ENCODE measurements around the gene WASF2.
A peak's percentile ranks its signal among the peaks of the same experiment; 100 is the strongest.
"Not testable (repeated sequence)": the region's sequence is repeated elsewhere in the genome, so short reads cannot be mapped to it uniquely, and the experiment has no call there.

WASF2 gene

DNA sequence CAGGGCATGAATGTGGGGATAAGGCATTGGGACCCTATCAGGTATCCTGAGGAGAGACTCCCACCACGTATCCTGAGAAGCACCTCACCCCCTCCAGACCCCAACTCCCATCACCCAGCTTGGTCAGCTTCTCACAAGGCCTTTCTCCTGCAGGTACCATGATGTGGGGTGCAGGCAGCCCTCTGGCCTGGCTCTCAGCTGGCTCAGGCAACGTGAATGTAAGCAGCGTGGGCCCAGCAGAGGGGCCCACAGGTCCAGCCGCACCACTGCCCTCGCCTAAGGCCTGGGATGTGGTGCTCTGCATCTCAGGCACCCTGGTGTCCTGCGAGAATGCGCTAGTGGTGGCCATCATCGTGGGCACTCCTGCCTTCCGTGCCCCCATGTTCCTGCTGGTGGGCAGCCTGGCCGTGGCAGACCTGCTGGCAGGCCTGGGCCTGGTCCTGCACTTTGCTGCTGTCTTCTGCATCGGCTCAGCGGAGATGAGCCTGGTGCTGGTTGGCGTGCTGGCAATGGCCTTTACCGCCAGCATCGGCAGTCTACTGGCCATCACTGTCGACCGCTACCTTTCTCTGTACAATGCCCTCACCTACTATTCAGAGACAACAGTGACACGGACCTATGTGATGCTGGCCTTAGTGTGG, 96.2 kb downstream of the WASF2 start:
- DNase-seq, result no peak

DNA sequence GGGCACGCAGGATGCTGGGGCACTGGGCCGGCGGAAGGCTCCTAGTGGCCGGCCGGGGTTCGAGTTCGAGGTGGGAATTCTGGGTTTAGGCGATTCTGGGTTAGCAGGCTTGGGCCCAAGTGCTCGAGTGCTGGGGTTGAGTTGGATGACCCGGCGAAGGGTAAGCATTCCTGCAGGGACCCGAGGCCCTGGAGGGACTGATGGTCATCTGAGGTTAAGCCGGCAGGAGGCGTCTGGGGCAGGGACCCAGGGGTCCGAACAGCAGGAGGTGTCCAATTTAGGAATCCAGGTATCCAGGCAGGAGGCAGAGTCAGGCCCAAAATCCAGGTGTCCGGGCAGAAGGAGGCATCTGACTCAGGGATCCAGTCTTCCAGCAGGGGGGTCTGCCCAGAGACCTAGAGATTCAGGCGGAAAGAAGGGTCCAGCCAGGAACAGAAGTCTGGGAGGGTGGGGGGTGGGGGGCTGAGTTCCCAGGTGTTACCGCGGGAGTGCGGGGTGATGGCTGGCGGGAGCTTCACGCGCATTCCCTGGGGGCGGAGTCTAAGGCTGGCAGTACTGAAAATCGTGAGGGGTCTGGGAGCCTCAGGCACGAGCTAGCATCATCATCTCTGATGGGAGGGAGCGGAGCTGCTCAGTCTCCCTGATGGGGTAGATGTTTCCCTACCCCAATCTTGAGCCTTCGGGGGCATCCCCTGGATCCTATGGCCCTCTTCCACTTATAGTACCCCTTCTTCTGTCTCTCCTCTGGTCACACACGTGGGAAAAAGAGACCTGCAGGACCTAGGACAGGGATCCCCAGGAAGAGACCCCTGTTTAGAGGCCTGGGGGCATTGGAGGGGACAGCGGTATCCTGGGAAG, 97.0 kb downstream of the WASF2 start:
- no peak for DNase-seq

DNA sequence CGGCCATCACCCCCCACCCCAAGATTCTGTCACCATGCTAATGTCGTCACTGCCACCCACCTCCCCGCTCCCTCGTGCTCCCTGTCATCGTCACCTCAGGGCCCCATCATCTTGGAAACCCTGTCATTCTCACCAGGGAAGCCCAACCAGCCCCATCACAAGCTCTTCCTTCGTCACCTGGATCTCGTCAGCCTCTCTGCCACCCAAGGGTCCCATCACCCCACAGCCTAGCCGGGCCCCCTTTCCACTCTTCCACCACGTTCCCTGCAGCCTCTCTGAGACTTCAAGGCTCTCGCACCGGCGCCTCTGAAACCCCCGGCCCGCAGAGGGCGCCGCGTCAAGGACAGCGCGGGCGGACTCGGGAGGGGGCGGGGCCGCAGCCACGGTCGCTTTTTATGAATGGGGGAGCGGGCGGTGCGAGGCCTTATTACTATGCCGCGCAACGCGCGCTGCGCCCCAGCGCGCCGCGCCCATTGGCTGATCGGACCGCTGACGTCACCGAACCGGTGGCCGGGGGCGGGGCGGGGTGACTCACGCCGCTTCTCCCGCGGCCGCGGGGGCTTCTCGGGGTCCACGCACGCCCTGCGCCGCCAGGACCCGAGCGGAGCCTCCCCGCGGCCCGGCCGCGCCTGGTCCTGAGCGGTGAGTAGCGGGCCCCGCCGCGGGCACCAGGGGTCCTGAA, 97.7 kb downstream of the WASF2 start, which contains the start of gene GPR3:
Gene GPR3 (plus strand): TSS at position 527 of the 682 bp plus-strand sequence. CDS start 1,177 bp downstream, outside the sequence.
- peak; percentile 93 for DNase-seq

DNA sequence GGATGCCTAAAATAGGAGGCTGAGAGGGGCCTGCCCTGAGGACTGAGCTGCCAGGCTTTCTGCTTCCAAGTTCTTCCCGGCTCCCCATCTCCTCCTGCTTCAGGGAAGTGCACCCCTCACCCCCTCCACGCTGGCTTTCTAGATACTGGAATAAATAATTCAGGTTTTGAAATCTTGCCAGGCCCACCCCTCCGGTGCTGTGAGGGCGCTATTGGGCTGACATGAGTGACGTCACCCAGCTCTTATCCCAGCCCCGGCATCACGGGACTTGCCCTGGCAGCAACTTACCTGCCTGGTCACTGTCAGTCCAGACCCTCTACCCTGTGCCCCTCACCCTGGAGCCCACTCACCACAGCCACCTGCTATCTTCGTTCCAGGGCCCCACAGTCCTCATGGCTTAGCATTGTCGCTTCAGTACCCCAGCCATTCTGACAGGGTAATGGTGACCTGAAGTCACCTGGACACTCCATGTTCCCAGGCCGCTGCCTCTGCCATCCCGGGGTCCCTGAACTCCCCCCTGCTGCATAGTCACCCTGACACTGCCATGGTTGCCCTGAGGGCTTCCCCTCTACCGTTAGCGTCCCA, 98.4 kb downstream of the WASF2 start:
- peak in 1 of 2 experiments; percentile 25 for DNase-seq

DNA sequence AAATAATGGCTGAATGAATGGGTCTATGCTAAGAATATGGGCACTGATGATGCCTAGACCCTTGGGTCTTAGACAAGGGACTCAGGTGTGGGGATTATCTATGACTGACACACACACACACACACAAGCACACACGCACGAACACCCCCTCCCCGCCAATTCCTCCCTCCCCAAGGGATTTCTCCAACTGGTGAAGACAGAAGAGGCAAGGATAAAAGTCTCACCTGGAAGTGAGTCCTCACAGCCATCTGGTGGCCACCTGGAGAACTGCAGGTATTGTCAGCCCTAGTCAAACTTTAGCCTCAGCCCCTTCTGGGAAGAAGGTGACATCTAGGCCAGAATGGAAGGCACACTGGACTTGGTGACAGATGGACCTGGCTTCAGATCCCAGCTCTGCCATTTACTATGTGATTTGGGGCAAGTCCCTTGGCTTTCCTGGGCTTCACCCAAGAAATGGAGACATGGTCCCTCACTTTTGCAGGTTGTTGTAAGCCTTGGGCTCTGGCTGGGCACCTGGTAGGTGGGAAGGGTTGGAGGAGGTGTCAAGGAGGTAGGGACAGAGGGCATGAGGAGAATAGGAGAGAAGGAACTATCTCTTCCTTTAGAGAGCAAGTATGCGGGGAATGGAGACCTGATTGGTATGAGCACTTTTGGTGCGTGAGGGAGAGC, 101.5 kb downstream of the WASF2 start:
- DNase-seq, result peak; percentile 62 to 72

DNA sequence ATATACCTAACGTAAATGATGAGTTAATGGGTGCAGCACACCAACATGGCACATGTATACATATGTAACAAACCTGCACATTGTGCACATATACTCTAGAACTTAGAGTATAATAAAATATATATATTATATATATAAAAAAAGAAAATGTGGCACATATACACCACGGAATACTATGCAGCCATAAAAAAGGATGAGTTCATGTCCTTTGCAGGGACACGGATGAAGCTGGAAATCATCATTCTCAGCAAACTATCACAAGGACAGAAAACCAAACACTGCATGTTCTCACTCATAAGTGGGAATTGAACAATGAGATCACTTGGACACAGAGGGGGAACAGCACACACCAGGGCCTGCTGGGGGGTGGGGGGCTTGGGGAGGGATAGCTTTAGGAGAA, 105.2 kb downstream of the WASF2 start:
- DNase-seq, result not testable (repeated sequence)

DNA sequence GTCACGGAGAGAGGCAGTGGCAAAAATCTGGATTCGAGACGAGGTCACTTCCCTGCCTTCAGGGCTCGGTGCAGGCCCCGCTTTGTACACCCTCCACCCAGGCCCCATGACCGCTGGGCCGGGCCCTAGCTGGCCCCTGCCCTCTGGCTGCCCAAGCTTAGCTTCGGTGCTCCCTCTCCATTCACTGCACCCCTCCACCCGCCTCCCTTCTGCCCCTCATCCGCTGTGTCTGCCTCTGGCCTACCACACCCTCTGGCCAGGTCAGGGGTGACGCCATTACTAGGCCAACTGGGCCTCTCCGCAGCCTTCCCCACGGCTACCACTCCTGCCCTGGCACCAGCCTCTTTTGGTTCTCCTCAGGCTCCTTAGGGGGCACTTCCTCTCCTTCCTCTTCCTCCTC, 106.3 kb downstream of the WASF2 start:
- no peak for DNase-seq

DNA sequence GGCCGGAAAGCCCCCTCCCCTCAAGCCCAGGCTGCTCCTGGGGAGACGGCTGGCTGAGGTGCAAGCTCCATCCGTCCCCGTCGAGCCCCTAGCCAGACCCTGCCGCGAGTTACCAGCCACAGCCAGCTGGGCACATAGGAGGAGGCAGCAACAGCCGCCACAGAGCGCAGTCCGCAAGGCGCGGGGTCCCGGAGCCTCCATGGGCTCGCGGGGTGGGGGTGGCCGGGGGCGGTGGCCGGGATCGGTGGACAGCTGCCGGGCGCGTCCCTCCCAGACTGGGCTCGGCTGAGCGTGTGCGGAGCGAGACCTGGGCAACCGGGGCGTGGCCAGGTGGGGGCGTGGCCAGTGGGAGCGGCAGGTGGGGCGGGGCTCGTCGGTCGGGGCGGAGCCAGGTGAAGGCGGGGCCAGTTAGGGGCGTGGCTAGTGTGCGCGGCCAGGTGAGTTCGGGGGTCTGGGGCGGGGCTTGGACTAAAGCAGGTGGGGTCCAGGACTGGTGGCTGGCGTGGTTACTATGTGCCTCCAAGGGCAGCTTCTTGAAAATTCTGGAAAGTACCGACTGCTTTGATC, 106.8 kb downstream of the WASF2 start, which contains the start of gene CD164L2:
Gene CD164L2 (minus strand): TSS at position 295 of the 567 bp plus-strand sequence. CDS start 94 bp downstream, at position 201.
- DNase-seq, result peak; percentile 19 to 36

DNA sequence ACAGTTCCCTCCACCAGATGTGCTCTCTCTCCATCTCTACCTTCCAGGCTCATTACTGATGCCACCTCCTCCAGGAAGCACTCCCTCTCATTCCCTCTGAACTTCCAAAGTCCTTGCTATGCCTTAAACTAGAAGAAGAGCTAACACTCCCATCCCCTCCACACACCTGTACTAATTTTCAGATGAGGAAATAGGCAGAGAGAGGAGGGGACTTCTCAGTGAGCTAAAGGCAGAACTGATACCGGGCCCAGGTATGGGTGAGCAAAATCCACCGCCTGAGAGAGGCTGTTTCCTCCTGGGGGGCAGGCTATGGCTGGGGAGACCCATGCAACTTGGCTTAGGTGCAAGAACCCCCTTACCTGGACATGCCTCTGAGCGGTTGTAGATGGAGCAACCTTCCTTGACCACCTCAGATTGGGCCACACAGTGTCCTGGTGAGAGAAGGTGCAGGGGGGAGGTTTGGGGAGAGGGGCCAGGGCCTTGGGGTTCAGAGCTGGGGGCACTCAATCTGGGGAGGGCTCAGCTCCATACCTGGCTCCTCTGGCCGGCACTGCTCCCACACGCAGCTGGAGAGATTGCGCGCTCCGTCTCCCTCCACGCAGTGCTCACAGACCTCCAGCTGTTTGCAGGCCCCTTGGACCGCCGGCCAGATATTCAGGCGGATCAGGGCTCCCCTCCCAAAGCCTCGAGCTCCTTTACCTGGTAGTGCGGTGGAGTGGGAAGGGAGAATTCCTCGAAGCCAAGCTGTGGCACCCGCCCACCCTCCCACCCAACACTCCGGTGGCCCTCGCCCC, 107.8 kb downstream of the WASF2 start:
- DNase-seq, result no peak

DNA sequence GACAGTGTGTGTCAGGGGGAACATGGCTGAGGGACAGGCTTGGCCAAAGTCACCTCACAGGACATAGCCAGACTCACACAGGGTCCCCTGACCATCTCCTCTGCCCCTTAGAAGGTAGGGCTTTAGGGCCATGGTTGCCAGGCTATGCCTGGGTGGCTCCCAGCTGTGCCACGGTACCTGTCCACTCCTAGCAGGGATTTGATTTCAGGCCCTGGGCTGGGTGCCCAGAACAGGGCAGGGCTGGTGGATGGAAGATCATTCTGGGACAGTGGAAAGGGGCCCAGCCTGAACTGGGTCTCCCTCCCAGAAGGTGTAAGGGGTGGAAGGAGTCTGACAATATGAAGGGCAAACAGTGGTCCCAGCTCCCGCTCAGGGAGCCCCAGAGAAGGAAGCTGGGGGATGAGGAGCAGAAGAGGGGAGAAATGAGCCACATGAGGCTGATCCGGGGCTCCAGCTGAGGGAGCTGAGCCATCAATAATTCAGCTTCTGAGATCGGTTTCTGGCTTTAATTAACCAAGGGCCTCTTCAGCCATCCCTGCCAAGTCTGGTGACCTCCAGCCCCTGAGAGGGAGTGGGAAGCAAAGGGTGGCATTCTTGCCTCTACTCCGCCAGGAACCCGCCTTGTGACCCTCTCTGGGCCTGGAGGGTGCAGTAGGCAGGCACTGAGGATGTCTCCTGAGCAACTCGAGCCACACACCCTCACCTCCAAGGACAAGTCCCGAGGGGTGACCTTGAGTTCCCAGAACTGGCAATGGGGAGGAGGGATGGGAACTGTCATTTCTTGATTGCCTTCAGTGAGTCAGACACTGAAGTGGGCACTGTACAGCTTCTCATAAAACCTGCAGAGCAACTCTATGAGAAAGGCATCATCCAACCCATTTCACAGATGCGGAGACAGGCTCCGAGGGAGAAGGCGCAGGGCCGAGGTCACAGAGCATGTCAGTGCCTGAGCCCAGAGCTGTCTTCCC, 108.9 kb downstream of the WASF2 start:
- DNase-seq, result no peak

DNA sequence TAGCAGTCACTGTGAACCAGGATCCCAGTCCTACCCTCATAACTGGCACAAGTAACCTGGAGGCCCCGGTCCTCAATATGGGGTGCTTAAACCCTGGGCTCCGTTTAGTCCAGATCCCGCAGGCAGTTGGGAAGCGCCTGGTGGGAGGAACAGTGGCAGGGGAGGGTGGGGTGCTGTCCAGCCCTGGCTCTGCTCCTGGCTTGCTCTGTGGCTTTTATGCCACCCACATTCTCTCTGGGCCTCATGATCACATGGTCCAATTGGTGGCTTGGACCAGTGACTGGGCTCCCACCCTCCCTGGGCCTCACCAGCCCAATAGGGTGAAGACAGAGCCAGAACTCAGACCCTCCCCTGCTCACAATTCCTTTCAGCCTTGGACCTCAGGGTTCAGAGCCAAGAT, 109.7 kb downstream of the WASF2 start:
- no peak for DNase-seq

DNA sequence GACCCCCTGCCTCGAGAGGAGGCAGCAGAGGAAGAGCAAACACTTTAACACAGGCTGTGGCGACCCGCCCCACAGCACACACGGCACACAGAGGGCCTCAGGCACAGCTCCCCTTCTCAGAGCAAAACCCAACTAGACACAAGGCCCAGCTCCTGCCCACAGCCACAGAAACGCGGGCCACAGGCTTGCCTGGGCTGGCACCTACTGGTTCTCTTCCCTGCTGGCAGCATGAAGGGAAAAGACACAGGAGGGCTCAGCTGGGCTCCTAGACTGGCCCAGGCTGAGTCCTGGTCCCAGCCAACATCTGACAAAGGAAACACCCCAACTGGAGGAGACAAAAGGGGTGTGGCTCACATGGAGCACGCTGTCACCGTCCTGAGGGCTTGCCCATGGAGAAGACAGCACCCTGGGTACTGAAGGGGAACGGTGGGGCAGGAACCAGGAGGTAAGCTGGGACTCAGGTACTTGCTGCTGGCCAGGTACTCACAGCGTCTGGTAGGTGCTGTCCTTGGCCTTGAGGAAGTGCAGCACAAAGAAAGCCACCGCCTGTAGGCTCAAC, 110.3 kb downstream of the WASF2 start:
- DNase-seq, result no peak

DNA sequence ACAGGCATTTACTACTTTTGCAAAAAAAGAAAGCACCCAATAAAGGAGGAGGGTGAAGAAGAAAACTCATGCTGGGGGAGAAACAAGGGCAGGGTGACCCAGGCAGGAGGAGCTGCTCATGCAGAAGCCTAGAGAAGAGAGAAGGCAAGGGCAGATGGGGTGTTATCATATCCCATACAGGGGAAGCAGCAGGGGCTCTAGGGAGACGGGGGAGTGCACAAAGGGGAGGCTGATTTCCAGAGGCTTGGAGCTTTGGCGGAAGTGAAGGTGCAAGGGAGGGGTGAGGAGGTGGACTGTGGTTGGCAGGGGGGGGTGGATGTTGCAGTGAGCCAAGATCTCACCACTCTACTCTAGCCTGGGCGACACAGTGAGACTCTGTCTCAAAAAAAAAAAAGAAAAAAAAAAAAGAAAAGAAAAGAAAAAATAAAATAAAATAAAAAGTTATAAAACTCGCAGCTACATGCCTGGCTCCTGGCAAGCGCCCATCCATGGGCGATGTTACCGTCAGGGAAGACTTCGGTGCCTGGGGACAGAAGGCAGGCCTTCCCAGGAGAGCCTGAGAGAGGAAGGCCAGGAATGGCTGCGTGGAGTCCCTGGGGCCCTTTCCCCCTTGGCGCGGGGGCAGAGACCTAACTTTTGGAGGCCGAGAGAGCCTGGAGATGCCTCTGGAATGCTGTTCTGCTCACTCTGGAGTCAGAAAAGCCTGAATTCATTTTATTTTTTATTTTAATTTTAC, 112.0 kb downstream of the WASF2 start:
- no peak for DNase-seq

DNA sequence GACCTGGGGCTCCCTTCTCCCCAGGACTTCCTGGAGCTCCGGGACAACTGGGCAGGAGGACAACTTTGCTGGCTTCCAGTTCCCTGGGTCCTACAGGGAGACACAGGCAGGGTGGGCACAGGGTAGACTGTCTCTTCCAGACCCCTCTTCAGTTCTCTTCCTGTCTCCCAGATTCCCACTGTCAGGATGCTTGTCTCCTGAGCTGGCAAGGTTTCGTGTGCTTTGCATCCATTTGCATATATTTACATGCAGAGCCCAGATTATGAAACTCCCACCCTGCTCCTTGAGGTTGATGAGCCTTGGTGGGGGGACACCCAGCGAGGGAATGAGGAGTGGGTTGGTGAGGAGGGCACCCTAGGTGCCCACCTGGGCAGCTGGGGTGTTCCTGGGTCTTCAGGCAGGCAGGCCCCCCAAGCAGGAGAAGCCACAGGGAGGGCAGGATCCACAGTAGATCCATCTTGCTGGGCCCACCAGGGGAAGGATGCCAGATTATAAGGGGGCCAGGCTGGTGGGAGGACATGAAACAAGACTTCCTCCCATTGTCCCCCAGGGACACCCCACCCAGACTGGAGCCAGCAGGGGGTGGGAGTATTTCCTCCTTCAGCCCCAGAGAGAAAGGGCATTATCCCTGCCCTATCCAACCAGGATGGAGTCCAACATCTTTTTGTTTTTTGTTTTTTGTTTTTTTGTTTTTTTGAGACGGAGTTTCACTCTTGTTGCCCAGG, 115.4 kb downstream of the WASF2 start, which contains the start of gene FCN3:
Gene FCN3 (minus strand): TSS at position 463 of the 725 bp plus-strand sequence. CDS start 6 bp downstream, at position 457.
- DNase-seq, result no peak

DNA sequence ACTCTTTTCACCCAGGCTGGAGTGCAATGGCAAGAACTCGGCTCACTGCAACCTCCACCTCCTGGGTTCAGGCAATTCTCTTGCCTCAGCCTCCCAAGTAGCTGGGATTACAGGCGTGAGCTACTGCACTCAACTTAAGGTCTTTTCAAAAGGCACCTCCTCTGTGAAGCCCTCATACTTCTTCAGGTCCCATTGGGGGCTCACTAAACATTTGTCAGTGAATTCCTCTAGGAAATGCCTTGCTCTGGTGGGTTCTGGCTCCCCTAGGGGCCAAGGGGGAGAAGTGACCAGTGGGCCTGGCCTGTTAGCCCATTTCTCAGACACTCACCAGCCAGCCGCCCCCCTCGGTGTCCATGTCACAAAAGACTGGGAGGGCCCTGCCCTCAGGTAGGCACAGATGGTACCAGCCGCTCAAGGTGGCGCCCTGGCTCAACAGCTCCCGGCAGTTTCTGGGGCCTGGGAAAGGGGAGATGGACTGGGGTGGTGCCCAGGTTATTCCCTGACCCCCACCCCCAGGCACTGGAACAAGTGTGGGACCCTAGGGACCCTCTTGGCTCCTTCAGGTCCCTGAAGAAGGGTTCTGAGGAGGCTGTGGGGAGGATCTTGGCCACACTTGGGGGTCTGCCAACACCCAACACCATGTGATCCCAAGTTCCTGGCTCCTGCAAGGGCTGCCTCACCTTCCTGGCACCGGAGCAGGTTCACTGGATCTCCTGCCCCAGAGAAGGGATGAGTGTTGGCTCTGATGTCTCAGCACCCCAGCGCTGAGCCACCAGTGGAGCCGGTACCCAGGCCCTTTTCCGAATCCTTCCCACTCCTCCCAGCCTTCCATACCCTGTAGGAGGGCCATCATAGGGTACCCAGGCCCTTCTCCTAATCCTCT, 116.9 kb downstream of the WASF2 start:
- no peak for DNase-seq

DNA sequence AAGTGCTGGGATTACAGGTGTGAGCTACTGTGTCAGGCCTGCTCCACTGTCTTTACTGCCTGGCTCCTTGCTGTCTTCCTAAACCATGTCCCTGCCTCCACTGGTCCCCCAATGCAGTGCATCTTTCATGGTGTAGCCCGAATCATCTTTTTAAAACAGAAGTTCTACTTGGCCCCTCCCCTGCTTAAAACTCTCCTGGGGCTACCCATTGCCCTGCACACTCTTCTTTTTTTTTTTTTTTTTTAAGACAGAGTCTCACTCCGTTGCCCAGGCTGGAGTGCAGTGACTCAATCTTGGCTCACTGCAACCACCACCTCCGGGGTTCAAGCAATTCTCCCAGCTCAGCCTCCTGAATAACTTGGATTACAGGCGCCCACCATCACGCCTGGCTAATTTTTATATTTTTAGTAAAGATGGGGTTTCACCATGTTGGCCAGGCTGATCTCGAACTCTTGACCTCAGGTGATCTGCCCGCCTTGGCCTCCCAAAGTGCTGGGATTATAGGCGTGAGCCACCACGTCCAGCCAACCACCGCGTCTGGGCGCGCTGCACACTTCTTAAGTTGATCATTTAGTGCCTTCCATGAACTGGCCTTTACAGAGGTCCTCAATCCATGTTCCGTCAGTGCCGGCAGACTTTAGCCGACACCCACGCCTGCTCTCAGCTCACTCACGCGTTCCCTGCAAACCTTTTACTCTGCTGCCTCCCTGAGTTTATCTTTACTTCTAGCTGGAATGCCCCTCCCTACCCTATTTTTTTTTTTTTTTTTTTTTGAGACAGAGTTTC, 117.8 kb downstream of the WASF2 start:
- DNase-seq, result no peak
